ENCODE results near the gene PPM1A. TPM values are rescaled to one million over a fixed set of nuclear protein-coding genes. Genes with fewer than 3 reads are reported as not detected.

The PPM1A gene
- total RNA-seq, 2 experiments from 2014 or later, result 40.0 to 40.5 TPM

DNA sequence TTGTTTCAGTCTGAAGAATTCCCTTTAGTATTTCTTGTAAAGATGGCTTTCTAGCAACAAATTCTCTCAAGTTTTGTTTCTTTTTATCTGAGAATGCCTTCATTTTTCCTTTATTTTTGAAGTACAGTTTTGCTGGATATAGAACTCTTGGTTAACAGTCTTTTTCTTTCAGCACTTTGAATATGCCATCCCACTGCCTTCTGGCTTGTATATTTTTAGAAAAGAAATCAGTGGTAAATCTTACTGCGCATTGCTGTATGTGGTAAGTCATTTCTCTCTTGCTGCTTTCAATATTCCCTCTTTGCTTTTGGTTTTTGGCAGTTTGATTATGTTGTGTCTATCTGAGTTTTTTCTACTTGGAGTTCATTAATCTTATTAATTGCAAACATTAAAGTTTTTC, 16.8 kb upstream of the PPM1A start:
- H3K36me3 Mint-ChIP-seq (ENCODE audit: low read depth), result no peaks in the 10 kb centered on the region
- no peak for DNase-seq
- peaks cover 20% of the 10 kb centered on the region for H3K9me3 Mint-ChIP-seq
- no peaks in the 10 kb centered on the region for H3K27me3 Mint-ChIP-seq
- ATAC-seq, result no peak
- CTCF ChIA-PET, result no interaction called here
- no peak overlapping the region for H3K27ac Mint-ChIP-seq
- no peak for TF ChIP-seq CTCF (IDR thresholded peaks at IDR 0.05)
- no peak overlapping the region for H3K4me3 Mint-ChIP-seq
- intact Hi-C loops (cut with micrococcal nuclease), result no loop called here
- POLR2A ChIA-PET, result no interaction called here
- no peaks in the 10 kb centered on the region for H3K4me1 Mint-ChIP-seq (ENCODE audit: low read depth)

GRCh38 chr14:60233251-60233650, 15.8 kb upstream of the PPM1A start:
- ChIA-PET CTCF (interaction anchor here (1.3 kb wide), 1 partner anchor 33 kb away, joined by 5 read pairs; no protein-coding TSS in a partner anchor), POLR2A (no interaction called here)
- no peaks in the 10 kb centered on the region for H3K36me3 Mint-ChIP-seq (ENCODE audit: low read depth)
- peaks cover 20% of the 10 kb centered on the region for H3K9me3 Mint-ChIP-seq
- H3K4me1 Mint-ChIP-seq (ENCODE audit: low read depth), result no peaks in the 10 kb centered on the region
- no peaks in the 10 kb centered on the region for H3K27me3 Mint-ChIP-seq
- no peak for ATAC-seq
- DNase-seq, result no peak
- H3K4me3 Mint-ChIP-seq, result no peak overlapping the region
- intact Hi-C loops (cut with micrococcal nuclease), result no loop called here
- TF ChIP-seq CTCF (IDR thresholded peaks at IDR 0.05), result no peak
- no peak overlapping the region for H3K27ac Mint-ChIP-seq

- H3K27me3 Mint-ChIP-seq, result no peaks in the 10 kb centered on the region
- peaks cover 20% of the 10 kb centered on the region for H3K9me3 Mint-ChIP-seq
- no peaks in the 10 kb centered on the region for H3K36me3 Mint-ChIP-seq (ENCODE audit: low read depth)
- no peaks in the 10 kb centered on the region for H3K4me1 Mint-ChIP-seq (ENCODE audit: low read depth)
- no peak overlapping the region for H3K27ac Mint-ChIP-seq
- H3K4me3 Mint-ChIP-seq, result no peak overlapping the region
- no peak for ATAC-seq
- POLR2A ChIA-PET, result interaction anchor here (0.6 kb wide), 1 partner anchor 14 kb away, joined by 3 read pairs; no protein-coding TSS in a partner anchor
- DNase-seq, result no peak
- no peak for TF ChIP-seq CTCF (IDR thresholded peaks at IDR 0.05)
- CTCF ChIA-PET, result interaction anchor here (1.0 to 1.3 kb wide), 2 partner anchors 32 to 49 kb away, joined by 3 to 5 read pairs; no protein-coding TSS in a partner anchor
- intact Hi-C loops (cut with micrococcal nuclease), result no loop called here
Measured at GRCh38 chr14:60233891-60234290, 15.1 kb upstream of the PPM1A start.

DNA sequence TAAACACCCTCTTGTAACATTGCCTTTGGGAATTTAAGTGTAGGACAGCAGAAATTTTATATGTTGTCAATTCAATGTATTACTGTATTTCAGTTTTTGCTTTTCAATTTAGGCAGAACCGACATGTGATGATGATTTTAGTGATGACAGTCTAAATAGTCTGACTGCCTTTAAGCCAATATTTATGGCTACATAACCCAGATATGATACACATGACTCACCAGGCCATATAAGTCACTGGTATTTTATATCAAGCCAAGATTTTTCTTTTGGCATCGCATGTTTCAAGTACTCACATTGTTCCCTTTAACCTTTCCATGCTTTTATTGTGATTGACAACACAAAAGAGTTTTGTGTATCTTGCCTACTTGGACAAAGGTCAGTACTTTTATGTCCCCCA, 13.6 kb upstream of the PPM1A start:
- POLR2A ChIA-PET, result no interaction called here
- no peak for TF ChIP-seq CTCF (IDR thresholded peaks at IDR 0.05)
- ATAC-seq, result no peak
- H3K4me1 Mint-ChIP-seq (ENCODE audit: low read depth), result no peaks in the 10 kb centered on the region
- H3K4me3 Mint-ChIP-seq, result no peak overlapping the region
- no peaks in the 10 kb centered on the region for H3K27me3 Mint-ChIP-seq
- CTCF ChIA-PET, result interaction anchor here (1.0 kb wide), 1 partner anchor 96 kb away, joined by 3 read pairs; no protein-coding TSS in a partner anchor
- H3K27ac Mint-ChIP-seq, result no peak overlapping the region
- H3K9me3 Mint-ChIP-seq, result peaks cover 20% of the 10 kb centered on the region
- intact Hi-C loops (cut with micrococcal nuclease), result no loop called here
- no peak for DNase-seq
- H3K36me3 Mint-ChIP-seq (ENCODE audit: low read depth), result no peaks in the 10 kb centered on the region

GRCh38 chr14:60238955-60239354, 10.1 kb upstream of the PPM1A start:
- Mint-ChIP-seq H3K9me3 (no peaks in the 10 kb centered on the region), H3K27ac (no peak overlapping the region), H3K27me3 (no peaks in the 10 kb centered on the region), H3K4me1 (ENCODE audit: low read depth) (peaks cover 3% of the 10 kb centered on the region), H3K4me3 (no peak overlapping the region), H3K36me3 (ENCODE audit: low read depth) (no peaks in the 10 kb centered on the region)
- ATAC-seq, result no peak
- POLR2A ChIA-PET, result interaction anchor here (1.8 kb wide), 1 partner anchor 10 kb away, joined by 4 read pairs; the partner anchor contains the start of gene PPM1A
- CTCF ChIA-PET, result interaction anchor here (0.8 to 1.1 kb wide), 2 partner anchors 48 to 112 kb away, joined by 3 read pairs; no protein-coding TSS in a partner anchor
- no peak for DNase-seq
- intact Hi-C loops (cut with micrococcal nuclease), result no loop called here
- no peak for TF ChIP-seq CTCF (IDR thresholded peaks at IDR 0.05)

All from activated CD8-positive, alpha-beta T cell treated with anti-CD3 and anti-CD28 coated beads for 36 hours (primary cell).